ENCODE data around the gene CTSE.

CTSE gene

DNA sequence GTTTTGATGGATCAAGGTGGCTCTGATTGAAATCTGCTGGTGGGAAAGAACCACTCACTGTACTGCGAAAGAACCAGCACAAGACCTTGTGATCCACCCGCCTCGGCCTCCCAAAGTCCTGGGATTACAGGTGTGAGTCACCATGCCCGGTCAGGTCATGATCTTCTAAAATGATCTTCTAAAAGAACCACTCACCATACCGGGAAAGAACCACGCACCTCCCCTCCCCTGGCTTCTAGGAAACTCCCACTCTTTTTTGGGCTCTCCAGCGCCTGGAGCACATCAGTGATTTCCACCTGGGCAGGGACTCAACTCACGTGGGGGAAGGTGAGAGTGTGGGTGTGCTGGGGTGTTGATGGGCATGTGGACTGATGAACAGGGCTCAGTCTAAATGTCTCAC lies 12.6 kb downstream of the CTSE start:
- H3K36me3 ChIP-seq (ENCODE audit: insufficient read depth, low read length) = no peaks in the 10 kb centered on the region
- peaks cover 16% of the 10 kb centered on the region for H3K27me3 ChIP-seq (ENCODE audit: control insufficient read depth, insufficient read depth, low read length)
- no peak overlapping the region for H3K4me2 ChIP-seq (ENCODE audit: low read length)
- H3K9me3 ChIP-seq (replicated peaks; ENCODE audit: low read length) = no peaks in the 10 kb centered on the region
- peaks cover 3% of the 10 kb centered on the region for H3K4me1 ChIP-seq (ENCODE audit: control insufficient read depth, insufficient read depth, low read length)
- H3K9ac ChIP-seq (ENCODE audit: low read depth, low read length) = no peak overlapping the region
- H3K4me3 ChIP-seq (ENCODE audit: low read length) = no peak overlapping the region

DNA sequence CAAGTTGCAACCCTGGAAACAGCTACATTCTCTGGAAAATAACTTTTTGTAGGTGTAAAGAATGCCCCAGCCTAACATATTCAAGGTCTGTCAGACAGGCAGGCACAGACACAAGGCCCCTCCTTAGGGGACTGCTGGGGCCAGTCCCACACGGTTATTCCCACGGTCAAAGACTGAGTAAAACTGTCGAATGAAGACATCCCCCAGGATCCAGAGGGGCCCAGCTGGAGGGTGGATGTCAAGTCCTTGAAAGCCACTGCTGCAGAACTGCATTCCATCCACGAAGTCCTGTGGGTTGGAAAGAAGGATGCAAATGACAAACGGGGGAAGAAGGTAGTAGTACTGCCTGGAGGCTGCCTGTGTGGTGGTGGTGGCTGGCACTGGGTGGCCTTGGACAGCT lies 13.6 kb downstream of the CTSE start:
- H3K9me3 ChIP-seq (replicated peaks; ENCODE audit: low read length) = no peaks in the 10 kb centered on the region
- peaks cover 3% of the 10 kb centered on the region for H3K4me1 ChIP-seq (ENCODE audit: control insufficient read depth, insufficient read depth, low read length)
- H3K4me3 ChIP-seq (ENCODE audit: low read length) = no peak overlapping the region
- no peak overlapping the region for H3K9ac ChIP-seq (ENCODE audit: low read depth, low read length)
- peaks cover 21% of the 10 kb centered on the region for H3K27me3 ChIP-seq (ENCODE audit: control insufficient read depth, insufficient read depth, low read length)
- H3K4me2 ChIP-seq (ENCODE audit: low read length) = no peak overlapping the region
- no peaks in the 10 kb centered on the region for H3K36me3 ChIP-seq (ENCODE audit: insufficient read depth, low read length)

DNA sequence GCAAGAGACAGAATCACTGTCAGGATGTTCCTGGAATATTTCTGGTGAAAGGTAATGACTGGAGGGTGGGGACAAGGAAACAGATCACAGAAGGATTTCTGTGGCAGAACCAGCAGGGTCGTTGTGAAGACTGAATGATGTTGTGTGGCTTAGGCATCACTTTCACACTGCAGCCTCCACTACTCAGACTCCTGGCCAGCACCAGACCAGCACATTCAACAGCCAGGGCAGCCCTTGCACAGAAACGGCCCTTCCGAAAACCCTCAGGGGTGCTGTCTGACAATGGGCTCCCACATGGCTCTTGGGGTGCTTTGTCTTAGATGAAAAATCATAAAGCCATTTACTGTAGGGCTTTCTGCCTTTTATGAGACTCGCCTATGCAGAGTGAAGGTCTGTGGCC lies 16.7 kb downstream of the CTSE start:
- Histone ChIP-seq H3K4me1 (ENCODE audit: control insufficient read depth, insufficient read depth, low read length) (peaks cover 25% of the 10 kb centered on the region), H3K36me3 (ENCODE audit: insufficient read depth, low read length) (no peaks in the 10 kb centered on the region), H3K9ac (ENCODE audit: low read depth, low read length) (no peak overlapping the region), H3K9me3 (replicated peaks; ENCODE audit: low read length) (no peaks in the 10 kb centered on the region), H3K4me2 (ENCODE audit: low read length) (no peak overlapping the region), H3K27me3 (ENCODE audit: control insufficient read depth, insufficient read depth, low read length) (peaks cover 11% of the 10 kb centered on the region), H3K4me3 (ENCODE audit: low read length) (no peak overlapping the region)

DNA sequence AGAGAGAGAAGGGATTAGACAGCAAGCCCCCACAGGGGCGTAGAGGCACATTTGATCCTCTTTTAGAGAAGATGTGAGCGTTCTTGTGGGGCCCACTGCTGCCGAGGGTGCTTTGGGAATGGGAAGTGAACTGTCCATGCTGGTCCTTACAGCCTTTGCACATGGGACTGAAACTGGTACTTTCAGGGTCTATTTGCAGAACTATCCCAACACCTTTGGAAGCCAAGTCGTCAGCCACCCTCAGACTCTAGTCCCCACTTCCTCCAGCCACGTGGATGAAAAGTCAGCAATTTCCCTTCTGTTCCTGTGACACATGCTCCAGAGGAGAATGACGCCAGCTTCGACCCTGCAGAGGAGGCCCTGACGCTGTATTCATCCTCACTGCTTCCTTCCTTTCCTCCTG lies 17.9 kb downstream of the CTSE start:
- peaks cover 7% of the 10 kb centered on the region for H3K27me3 ChIP-seq (ENCODE audit: control insufficient read depth, insufficient read depth, low read length)
- peaks cover 32% of the 10 kb centered on the region for H3K4me1 ChIP-seq (ENCODE audit: control insufficient read depth, insufficient read depth, low read length)
- H3K9me3 ChIP-seq (replicated peaks; ENCODE audit: low read length) = no peaks in the 10 kb centered on the region
- no peak overlapping the region for H3K9ac ChIP-seq (ENCODE audit: low read depth, low read length)
- no peaks in the 10 kb centered on the region for H3K36me3 ChIP-seq (ENCODE audit: insufficient read depth, low read length)
- no peak overlapping the region for H3K4me2 ChIP-seq (ENCODE audit: low read length)
- H3K4me3 ChIP-seq (ENCODE audit: low read length) = no peak overlapping the region

DNA sequence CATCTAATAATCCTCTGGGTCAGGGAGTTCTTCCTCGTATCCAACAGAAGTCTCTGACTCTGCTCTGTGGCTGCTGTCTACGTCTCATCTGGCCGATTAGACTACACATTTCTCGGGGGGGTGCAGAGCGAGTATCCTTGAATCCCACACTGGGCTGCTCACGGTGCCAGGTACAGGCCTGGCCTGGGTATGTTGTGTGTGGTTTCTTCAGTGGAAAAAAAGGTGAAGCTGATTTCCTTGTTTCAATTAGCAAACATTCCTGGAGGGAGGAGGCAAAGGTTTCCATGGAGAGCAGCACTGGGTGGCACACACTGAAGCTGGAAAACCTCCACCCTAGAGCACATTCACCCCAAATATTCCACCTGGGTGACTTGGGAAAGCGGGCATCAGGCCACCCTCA lies 18.5 kb downstream of the CTSE start:
- peaks cover 38% of the 10 kb centered on the region for H3K4me1 ChIP-seq (ENCODE audit: control insufficient read depth, insufficient read depth, low read length)
- H3K9me3 ChIP-seq (replicated peaks; ENCODE audit: low read length) = no peaks in the 10 kb centered on the region
- no peak overlapping the region for H3K9ac ChIP-seq (ENCODE audit: low read depth, low read length)
- no peak overlapping the region for H3K4me3 ChIP-seq (ENCODE audit: low read length)
- H3K27me3 ChIP-seq (ENCODE audit: control insufficient read depth, insufficient read depth, low read length) = peaks cover 7% of the 10 kb centered on the region
- no peaks in the 10 kb centered on the region for H3K36me3 ChIP-seq (ENCODE audit: insufficient read depth, low read length)
- no peak overlapping the region for H3K4me2 ChIP-seq (ENCODE audit: low read length)

DNA sequence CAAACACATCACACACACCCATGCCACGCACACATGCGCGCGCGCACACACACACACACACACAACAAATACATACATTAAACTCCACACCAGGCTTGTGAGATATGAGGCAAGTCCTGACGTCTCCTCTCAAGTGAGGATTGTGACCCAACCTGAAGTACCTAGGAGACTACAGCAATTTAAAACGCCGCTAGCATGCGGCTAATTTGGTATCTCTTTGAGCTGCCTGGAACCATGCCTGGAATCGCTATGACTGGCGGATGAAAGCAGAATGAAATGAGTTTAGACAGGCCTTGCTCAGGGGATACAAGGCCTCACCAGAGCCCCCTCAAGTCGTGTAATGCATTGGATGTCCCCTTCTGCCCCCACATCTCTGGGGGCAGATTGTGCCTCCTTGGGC lies 18.9 kb downstream of the CTSE start:
- Histone ChIP-seq H3K4me1 (ENCODE audit: control insufficient read depth, insufficient read depth, low read length) (peaks cover 40% of the 10 kb centered on the region), H3K4me3 (ENCODE audit: low read length) (no peak overlapping the region), H3K36me3 (ENCODE audit: insufficient read depth, low read length) (no peaks in the 10 kb centered on the region), H3K27me3 (ENCODE audit: control insufficient read depth, insufficient read depth, low read length) (peaks cover 7% of the 10 kb centered on the region), H3K9me3 (replicated peaks; ENCODE audit: low read length) (no peaks in the 10 kb centered on the region), H3K4me2 (ENCODE audit: low read length) (no peak overlapping the region), H3K9ac (ENCODE audit: low read depth, low read length) (no peak overlapping the region)

DNA sequence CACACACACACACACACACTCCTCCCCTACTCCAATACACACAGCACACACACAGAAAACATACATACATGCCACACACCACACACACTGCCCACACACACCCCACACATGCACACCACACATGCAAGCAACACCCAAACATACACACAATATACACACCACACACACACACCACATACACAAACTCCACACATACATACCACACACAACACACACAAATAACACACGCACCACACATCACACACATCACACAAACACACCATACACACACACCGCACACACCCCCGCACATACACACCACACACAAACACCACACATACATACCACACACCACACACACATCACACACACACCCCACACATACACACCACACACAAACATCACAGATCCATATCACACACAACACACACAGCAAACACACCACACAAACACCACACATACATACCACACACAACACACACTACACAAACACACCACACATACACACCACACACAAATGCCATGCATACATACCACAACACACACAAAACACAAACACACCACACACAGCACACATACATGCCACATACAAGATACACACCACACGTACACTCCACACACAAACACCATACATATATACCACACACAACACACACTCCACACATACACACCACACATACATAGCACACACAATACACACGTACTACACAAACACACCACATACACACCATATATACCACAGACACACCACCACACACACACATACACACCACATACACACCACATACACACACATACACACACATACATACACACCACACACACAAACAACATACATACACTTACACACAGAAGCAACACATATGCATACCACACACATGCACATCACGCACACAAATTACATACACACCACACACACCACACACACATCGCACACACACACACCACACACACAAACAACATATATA lies 19.6 kb downstream of the CTSE start:
- peaks cover 40% of the 10 kb centered on the region for H3K4me1 ChIP-seq (ENCODE audit: control insufficient read depth, insufficient read depth, low read length)
- H3K27me3 ChIP-seq (ENCODE audit: control insufficient read depth, insufficient read depth, low read length) = peaks cover 7% of the 10 kb centered on the region
- H3K36me3 ChIP-seq (ENCODE audit: insufficient read depth, low read length) = no peaks in the 10 kb centered on the region
- H3K9ac ChIP-seq (ENCODE audit: low read depth, low read length) = peak overlapping the region; percentile 71
- peak overlapping the region; percentile 94 for H3K4me2 ChIP-seq (ENCODE audit: low read length)
- H3K4me3 ChIP-seq (ENCODE audit: low read length) = peak overlapping the region; percentile 77
- no peaks in the 10 kb centered on the region for H3K9me3 ChIP-seq (replicated peaks; ENCODE audit: low read length)

DNA sequence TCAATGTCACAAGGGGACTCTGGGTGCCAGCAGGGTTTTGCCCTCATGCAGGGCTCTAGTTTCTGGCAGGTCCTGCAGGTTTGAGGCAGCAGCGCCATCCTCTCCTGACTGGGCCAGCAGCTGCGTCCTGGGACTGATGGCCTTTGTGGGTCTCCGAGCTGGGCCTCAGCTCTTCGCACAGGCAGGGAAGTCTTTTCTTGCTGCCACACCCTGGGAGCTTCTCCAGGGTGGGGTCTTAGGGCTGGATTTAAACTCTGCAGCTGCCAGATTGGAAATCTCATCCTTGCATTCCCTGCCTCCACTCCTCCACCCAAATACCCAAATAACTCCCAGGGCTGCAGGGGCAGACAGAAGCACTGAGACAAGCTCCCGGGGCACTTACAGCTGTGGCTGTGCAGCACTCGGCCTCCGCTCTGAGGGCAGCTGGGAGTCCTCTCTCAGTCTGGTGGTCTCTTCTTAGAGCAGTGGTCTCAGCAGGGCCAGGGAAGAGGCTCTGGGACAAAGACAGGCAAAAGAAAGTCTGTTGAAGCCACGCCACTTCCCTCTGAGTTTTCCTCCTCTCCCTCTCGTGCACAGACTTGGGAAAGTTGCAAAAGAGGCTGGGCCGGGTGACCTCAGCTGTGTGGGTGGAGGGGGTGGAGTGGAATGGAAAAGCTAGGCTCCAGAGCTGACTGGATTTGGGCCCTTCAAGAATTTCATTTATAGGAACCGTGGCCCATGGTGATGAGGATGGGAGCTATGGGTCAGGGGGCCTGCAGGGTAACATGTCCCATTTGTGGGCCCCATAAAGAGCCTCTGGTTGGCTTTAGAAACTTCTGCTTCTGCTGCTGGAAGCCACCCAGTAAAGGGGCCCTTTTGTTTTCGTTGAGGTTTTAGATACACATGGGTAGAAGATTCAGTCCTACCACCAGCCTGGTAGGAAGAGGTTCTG lies 20.6 kb downstream of the CTSE start, which contains the start of gene RAB7B:
Gene RAB7B, minus strand, starts transcription at position 525 of the 931 bp plus-strand sequence. CDS start 9,260 bp downstream, outside the sequence.
- Histone ChIP-seq H3K4me2 (ENCODE audit: low read length) (peak within 1 kb of the TSS; percentile 94), H3K4me1 (ENCODE audit: control insufficient read depth, insufficient read depth, low read length) (peaks cover 42% of the 10 kb centered on the region), H3K36me3 (ENCODE audit: insufficient read depth, low read length) (no peaks in the 10 kb centered on the region), H3K9me3 (replicated peaks; ENCODE audit: low read length) (no peaks in the 10 kb centered on the region), H3K9ac (ENCODE audit: low read depth, low read length) (peak within 1 kb of the TSS; percentile 71), H3K4me3 (ENCODE audit: low read length) (peak within 1 kb of the TSS; percentile 77), H3K27me3 (ENCODE audit: control insufficient read depth, insufficient read depth, low read length) (peaks cover 7% of the 10 kb centered on the region)

DNA sequence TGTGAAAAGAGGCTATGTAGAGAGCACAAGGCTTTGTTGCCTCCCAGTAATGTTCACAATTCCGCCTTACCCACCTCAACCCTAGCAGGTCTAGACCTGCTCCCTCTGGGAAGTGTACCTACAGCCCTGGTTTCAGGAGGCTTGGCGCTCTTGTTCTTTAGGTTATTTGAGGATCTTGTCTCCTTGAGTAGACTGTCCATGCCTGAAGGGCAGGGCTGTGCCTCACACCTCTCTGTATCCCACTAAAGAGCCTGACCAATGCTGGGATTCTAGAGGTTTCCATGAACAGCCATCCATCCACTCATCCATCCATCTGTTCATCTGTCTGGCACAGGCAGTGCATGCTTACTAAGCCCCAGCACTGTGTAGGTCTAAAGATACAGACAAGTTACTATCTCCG lies 21.5 kb downstream of the CTSE start:
- Histone ChIP-seq H3K4me2 (ENCODE audit: low read length) (peak overlapping the region; percentile 94), H3K4me1 (ENCODE audit: control insufficient read depth, insufficient read depth, low read length) (peaks cover 44% of the 10 kb centered on the region), H3K27me3 (ENCODE audit: control insufficient read depth, insufficient read depth, low read length) (peaks cover 7% of the 10 kb centered on the region), H3K4me3 (ENCODE audit: low read length) (peak overlapping the region; percentile 77), H3K36me3 (ENCODE audit: insufficient read depth, low read length) (no peaks in the 10 kb centered on the region), H3K9ac (ENCODE audit: low read depth, low read length) (peak overlapping the region; percentile 71), H3K9me3 (replicated peaks; ENCODE audit: low read length) (no peaks in the 10 kb centered on the region)

DNA sequence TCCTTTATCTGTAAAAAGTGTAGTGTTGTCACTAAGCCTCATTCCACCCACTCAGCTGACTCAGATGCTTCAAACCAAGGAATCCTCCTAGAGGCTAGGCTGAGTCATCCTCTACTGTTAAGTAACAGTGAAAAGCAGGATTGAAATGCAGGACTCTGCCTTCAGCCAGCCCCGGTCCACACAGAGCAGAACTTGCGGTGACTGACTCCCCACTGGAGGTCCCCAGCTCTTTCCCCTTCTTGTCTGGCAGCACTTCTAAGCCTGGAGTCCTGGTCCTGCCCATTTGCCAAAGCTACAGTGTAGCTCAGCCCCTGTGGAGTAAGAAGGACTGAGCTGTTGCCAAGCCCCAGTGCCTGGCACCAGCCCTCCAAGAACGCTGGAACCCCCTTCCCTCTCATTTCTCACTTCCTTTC lies 22.2 kb downstream of the CTSE start:
- Histone ChIP-seq H3K36me3 (ENCODE audit: insufficient read depth, low read length) (no peaks in the 10 kb centered on the region), H3K4me3 (ENCODE audit: low read length) (peak overlapping the region; percentile 77), H3K27me3 (ENCODE audit: control insufficient read depth, insufficient read depth, low read length) (peaks cover 7% of the 10 kb centered on the region), H3K4me1 (ENCODE audit: control insufficient read depth, insufficient read depth, low read length) (peaks cover 44% of the 10 kb centered on the region), H3K4me2 (ENCODE audit: low read length) (peak overlapping the region; percentile 94), H3K9me3 (replicated peaks; ENCODE audit: low read length) (no peaks in the 10 kb centered on the region), H3K9ac (ENCODE audit: low read depth, low read length) (peak overlapping the region; percentile 29)

DNA sequence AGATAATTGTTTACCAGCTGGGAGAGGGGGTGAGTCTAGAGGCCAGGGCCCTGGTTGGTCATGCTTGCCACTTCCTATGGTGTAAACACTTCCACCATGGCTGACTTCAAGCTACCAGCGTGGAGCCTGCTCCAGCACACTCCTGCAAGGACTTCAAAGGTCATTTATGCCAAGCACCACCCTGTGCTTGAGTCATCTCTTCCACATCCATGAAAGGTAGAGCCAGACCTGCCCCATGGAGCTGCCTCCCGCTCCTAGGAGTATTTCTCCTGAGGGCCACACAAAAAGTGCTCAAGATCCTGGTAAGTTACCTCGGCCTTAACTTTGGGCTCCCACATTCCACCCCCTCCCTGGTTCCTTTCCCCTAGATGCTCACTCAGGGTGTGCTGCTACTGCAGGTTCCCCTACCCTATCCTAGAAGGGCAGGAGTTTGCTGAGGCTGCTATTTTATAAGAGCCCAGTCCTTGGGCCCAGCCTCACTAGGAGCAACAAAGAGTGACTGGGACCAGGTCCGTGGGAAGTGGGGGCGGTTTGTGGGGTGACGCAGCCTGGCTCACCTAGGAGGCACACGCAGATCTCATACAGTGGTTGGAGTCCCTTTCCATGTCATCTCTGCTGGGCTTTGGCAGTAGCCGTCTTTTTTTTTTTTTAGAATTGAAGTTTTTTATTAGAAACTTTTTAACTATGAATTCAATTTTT lies 22.9 kb downstream of the CTSE start:
- peaks cover 44% of the 10 kb centered on the region for H3K4me1 ChIP-seq (ENCODE audit: control insufficient read depth, insufficient read depth, low read length)
- H3K4me2 ChIP-seq (ENCODE audit: low read length) = peak overlapping the region; percentile 79
- H3K27me3 ChIP-seq (ENCODE audit: control insufficient read depth, insufficient read depth, low read length) = peaks cover 2% of the 10 kb centered on the region
- H3K36me3 ChIP-seq (ENCODE audit: insufficient read depth, low read length) = no peaks in the 10 kb centered on the region
- peak overlapping the region; percentile 65 for H3K9ac ChIP-seq (ENCODE audit: low read depth, low read length)
- H3K9me3 ChIP-seq (replicated peaks; ENCODE audit: low read length) = no peaks in the 10 kb centered on the region
- H3K4me3 ChIP-seq (ENCODE audit: low read length) = peak overlapping the region; percentile 61

Measured in skeletal muscle satellite cell (primary cell).